RWPE2 (cell line): Measurements from ENCODE around the gene DSCAML1.

Source experiments
- ATAC-seq: fragments of 200-7000 bp; cut with Tn5 transposase; 3 replicates; pipeline ENCODE4 v1.9.1; 2021; ENCODE audit warnings: low read depth
- DNase-seq: peaks from one replicate; pipeline ENCODE4 v3.0.0-alpha.2; 2020; ENCODE audit warnings: low spot score
- H3K27ac ChIP-seq: fragments of 450-650 bp; 2 replicates; pipeline ENCODE4 v1.5.1; 2017; ENCODE audit warnings: mild to moderate bottlenecking; ENCODE audit not compliant: poor library complexity, severe bottlenecking
- H3K27me3 ChIP-seq: fragments of 250-450 bp; sonication (Bioruptor Pico); 2 replicates; pipeline ENCODE4 v1.5.1; 2021; ENCODE audit warnings: mild to moderate bottlenecking, moderate library complexity; ENCODE audit not compliant: insufficient read depth, poor library complexity, severe bottlenecking
- H3K36me3 ChIP-seq: fragments of 250-450 bp; sonication (Bioruptor Pico); 2 replicates; pipeline ENCODE4 v1.5.1; 2020; ENCODE audit warnings: low read depth, mild to moderate bottlenecking, moderate library complexity
- H3K4me1 ChIP-seq: fragments of 250-450 bp; sonication (Bioruptor Pico); 2 replicates; pipeline ENCODE4 v1.5.1; 2021; ENCODE audit warnings: mild to moderate bottlenecking, moderate library complexity; ENCODE audit not compliant: insufficient read depth, poor library complexity, severe bottlenecking
- H3K4me3 ChIP-seq: fragments of 250-450 bp; sonication (Bioruptor Pico); 2 replicates; pipeline ENCODE4 v1.5.1; 2021; ENCODE audit warnings: mild to moderate bottlenecking, moderate library complexity; ENCODE audit not compliant: severe bottlenecking
- H3K9me3 ChIP-seq: fragments of 250-450 bp; sonication (Bioruptor Pico); 2 replicates; pipeline ENCODE4 v1.5.1; 2021; ENCODE audit warnings: mild to moderate bottlenecking, moderate library complexity; ENCODE audit not compliant: severe bottlenecking
- CTCF ChIP-seq: fragments of 450-650 bp; IDR thresholded peaks from one replicate; pipeline ENCODE4 v1.5.1; 2017; ENCODE audit warnings: mild to moderate bottlenecking, moderate library complexity; ENCODE audit not compliant: poor library complexity, severe bottlenecking

DSCAML1 gene

GRCh38 chr11:117411736-117412135, 385.3 kb downstream of the DSCAML1 start:
- Histone ChIP-seq H3K4me3 (no peak overlapping the region), H3K27ac (no peak overlapping the region), H3K4me1 (no peaks in the 10 kb centered on the region), H3K36me3 (0 out of 2 replicates have a peak, but pooled peaks cover 3% of the 10 kb centered on the region), H3K9me3 (no peaks in the 10 kb centered on the region), H3K27me3 (no peaks in the 10 kb centered on the region)
- TF ChIP-seq CTCF: no peak
- no peak for DNase-seq
- no peak for ATAC-seq

GRCh38 chr11:117410861-117411710, 385.9 kb downstream of the DSCAML1 start:
- Histone ChIP-seq H3K36me3 (peaks cover 10% of the 10 kb centered on the region), H3K27ac (no peak overlapping the region), H3K9me3 (no peaks in the 10 kb centered on the region), H3K4me3 (no peak overlapping the region), H3K4me1 (no peaks in the 10 kb centered on the region), H3K27me3 (no peaks in the 10 kb centered on the region)
- no peak for DNase-seq
- ATAC-seq: no peak
- no peak for TF ChIP-seq CTCF

GRCh38 chr11:117410238-117410637, 386.8 kb downstream of the DSCAML1 start:
- Histone ChIP-seq H3K36me3 (peaks cover 18% of the 10 kb centered on the region), H3K27ac (no peak overlapping the region)
- no peak for ATAC-seq

GRCh38 chr11:117409511-117409910, 387.5 kb downstream of the DSCAML1 start:
- Histone ChIP-seq H3K36me3 (peaks cover 26% of the 10 kb centered on the region), H3K9me3 (peaks cover 5% of the 10 kb centered on the region), H3K27ac (no peak overlapping the region), H3K27me3 (no peaks in the 10 kb centered on the region), H3K4me3 (no peak overlapping the region), H3K4me1 (no peaks in the 10 kb centered on the region)
- DNase-seq: no peak
- no peak for ATAC-seq
- no peak for TF ChIP-seq CTCF

More at GRCh38 chr11:117410238-117410637, 386.8 kb downstream of the DSCAML1 start:
- TF ChIP-seq CTCF: no peak
- Histone ChIP-seq H3K4me1 (no peaks in the 10 kb centered on the region), H3K9me3 (peaks cover 5% of the 10 kb centered on the region), H3K27me3 (no peaks in the 10 kb centered on the region), H3K4me3 (no peak overlapping the region)
- no peak for DNase-seq

- no peak overlapping the region for H3K4me3 ChIP-seq
- H3K27me3 ChIP-seq: no peaks in the 10 kb centered on the region
- peaks cover 34% of the 10 kb centered on the region for H3K36me3 ChIP-seq
- no peak for TF ChIP-seq CTCF
- DNase-seq (no peak), ATAC-seq (no peak)
- no peaks in the 10 kb centered on the region for H3K4me1 ChIP-seq
- no peak overlapping the region for H3K27ac ChIP-seq
- H3K9me3 ChIP-seq: peaks cover 5% of the 10 kb centered on the region
Measured at GRCh38 chr11:117408356-117408755, 388.7 kb downstream of the DSCAML1 start.
